HuH-7.5 (cell line): ENCODE results near the gene SYTL3.
"Not testable (repeated sequence)": the region's sequence is repeated elsewhere in the genome, so short reads cannot be mapped to it uniquely, and the experiment has no call there.

Experiments
- DNase-seq: peaks from one replicate; pipeline ENCODE4 v3.0.0; 2011; ENCODE audit warnings: low spot score

SYTL3 gene

GRCh38 chr6:158662607-158662953 lies 12.7 kb downstream of the SYTL3 start:
- no peak for DNase-seq

- DNase-seq: no peak
These were observed 13.2 kb downstream of the SYTL3 start for GRCh38 chr6:158662954-158663624.

GRCh38 chr6:158663625-158664165 lies 13.8 kb downstream of the SYTL3 start:
- no peak for DNase-seq

- no peak for DNase-seq
These were observed 15.5 kb downstream of the SYTL3 start for GRCh38 chr6:158665332-158665731.

GRCh38 chr6:158666628-158667359 lies 16.9 kb downstream of the SYTL3 start:
- DNase-seq: no peak

GRCh38 chr6:158667360-158667981 lies 17.6 kb downstream of the SYTL3 start:
- no peak for DNase-seq

- DNase-seq: no peak
These were observed 18.9 kb downstream of the SYTL3 start for GRCh38 chr6:158668707-158669103.

- no peak for DNase-seq
These were observed 19.5 kb downstream of the SYTL3 start for GRCh38 chr6:158669145-158670035.

GRCh38 chr6:158672119-158672518 lies 22.3 kb downstream of the SYTL3 start:
- DNase-seq: not testable (repeated sequence)

GRCh38 chr6:158672726-158673125 lies 22.9 kb downstream of the SYTL3 start:
- no peak for DNase-seq

- no peak for DNase-seq
These were observed 24.7 kb downstream of the SYTL3 start for GRCh38 chr6:158674342-158675131.

GRCh38 chr6:158677094-158677493 lies 27.2 kb downstream of the SYTL3 start:
- DNase-seq: not testable (repeated sequence)

- no peak for DNase-seq
These were observed 28.2 kb downstream of the SYTL3 start for GRCh38 chr6:158677906-158678578.

- no peak for DNase-seq
These were observed 30.2 kb downstream of the SYTL3 start for GRCh38 chr6:158680015-158680414.

- DNase-seq: no peak
These were observed 30.6 kb downstream of the SYTL3 start for GRCh38 chr6:158680481-158680880.

- DNase-seq: no peak
These were observed 34.5 kb downstream of the SYTL3 start for GRCh38 chr6:158684311-158684710.

GRCh38 chr6:158684745-158685324 lies 35.0 kb downstream of the SYTL3 start:
- no peak for DNase-seq

GRCh38 chr6:158686311-158686710 lies 36.5 kb downstream of the SYTL3 start:
- DNase-seq: no peak

GRCh38 chr6:158686791-158687381 lies 37.0 kb downstream of the SYTL3 start:
- DNase-seq: no peak

GRCh38 chr6:158687506-158687905 lies 37.7 kb downstream of the SYTL3 start:
- no peak for DNase-seq
